HG03460 (cell line): ENCODE results near the gene TRPV3.
"Not testable (repeated sequence)": the region's sequence is repeated elsewhere in the genome, so short reads cannot be mapped to it uniquely, and the experiment has no call there.

Source experiments
- ATAC-seq: cut with Tn5 transposase; IDR thresholded peaks from one replicate; pipeline ENCODE4 v1.9.1; 2021; ENCODE audit not compliant: unreplicated experiment

The TRPV3 gene

DNA sequence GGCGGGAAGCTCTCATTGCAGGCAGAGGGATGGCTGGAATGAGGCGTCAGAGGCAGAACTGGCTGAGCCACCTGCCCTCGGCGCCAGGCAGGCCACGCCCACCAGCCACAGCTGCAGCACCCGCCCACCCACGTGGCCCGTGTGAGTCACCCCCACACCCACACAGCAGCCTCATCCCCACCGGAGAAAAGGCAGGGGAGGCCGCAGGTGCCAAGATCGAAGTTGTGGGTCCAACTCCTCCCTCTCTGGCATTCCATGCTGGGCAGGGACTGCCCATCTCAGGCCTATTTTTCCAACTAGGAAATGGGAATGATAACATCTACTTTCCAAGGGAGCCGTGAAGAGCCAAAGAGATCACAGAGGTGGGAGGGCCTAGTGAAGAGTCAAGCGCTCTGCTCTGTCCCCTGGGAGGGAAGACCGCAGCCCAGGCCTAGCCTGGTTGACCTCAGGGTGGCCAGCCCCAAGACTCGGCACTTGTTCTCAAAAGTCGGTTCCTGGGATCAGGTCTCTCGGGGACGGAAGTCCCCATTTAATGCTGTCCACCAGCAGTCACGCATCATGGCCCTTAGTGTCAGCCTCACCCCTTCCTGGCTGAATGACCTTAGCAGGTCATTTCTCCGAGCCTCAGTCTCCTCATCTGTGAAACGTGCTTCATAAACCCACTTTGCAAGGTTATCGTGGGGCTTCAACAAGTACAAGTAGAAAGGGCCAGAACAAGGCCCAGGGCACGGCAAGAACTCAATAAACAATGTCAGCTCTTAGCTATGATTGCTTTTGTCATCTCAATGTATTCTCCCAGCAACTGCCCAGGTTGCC lies at the start of gene TRPV3:
TRPV3 (minus strand) TSS at position 45 of the 816 bp plus-strand sequence. CDS start 2,962 bp downstream, outside the sequence.
- no peak for ATAC-seq

DNA sequence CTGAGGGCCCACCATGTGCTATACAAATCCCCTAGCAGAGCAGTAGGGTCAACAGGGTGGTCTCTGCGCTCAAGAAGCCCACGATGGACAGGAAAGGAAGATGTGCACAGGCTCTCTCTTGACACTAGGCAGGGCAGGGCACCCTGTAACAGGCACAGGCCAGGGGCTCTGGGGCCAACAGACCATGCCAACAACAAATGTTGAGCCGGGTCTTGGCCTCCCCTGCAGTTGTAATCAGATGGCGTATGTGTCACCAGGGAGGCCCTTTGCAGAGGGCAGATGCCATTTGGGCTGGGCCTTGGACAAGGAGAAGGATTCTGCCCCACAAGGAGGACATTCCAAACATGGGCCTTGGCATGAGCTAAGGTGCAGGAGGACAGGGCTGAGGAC lies 46.3 kb upstream of the TRPV3 start:
- ATAC-seq = no peak

DNA sequence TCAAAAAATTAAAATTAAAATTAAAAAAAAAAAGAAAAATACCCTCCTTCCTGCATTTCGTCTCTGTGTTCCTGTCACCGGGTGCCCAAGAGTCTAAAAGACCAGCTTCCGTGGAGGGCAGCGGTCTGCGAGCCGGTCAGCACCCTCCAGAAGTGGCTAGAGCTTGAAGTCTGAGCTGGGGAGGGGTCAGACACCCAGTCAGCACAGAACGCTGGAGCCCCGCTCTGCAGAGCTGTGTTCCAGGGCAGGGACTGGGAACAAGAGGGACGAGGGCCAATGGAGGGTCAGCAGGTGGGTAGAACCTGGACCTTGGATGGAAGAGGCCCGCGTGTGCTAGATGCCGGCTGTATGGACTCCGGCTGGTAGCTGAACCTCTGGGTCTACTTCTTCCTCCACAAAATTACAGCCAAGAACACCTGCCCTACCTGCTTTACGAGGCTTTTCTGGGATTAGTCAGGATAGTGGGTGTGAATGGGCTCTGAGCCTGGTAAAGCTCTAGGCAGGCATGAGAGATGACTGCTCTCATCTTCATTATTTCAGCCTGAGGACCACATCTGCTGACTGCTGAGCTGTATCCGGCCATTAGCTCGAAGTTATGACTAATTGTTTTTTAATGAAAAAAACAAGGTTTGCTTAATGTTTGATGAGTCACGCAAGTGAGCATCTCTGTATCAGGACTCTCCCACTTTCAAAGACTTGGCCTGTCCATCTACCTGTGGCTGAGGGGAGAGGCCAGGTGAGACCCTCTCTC lies 45.7 kb upstream of the TRPV3 start:
- no peak for ATAC-seq

DNA sequence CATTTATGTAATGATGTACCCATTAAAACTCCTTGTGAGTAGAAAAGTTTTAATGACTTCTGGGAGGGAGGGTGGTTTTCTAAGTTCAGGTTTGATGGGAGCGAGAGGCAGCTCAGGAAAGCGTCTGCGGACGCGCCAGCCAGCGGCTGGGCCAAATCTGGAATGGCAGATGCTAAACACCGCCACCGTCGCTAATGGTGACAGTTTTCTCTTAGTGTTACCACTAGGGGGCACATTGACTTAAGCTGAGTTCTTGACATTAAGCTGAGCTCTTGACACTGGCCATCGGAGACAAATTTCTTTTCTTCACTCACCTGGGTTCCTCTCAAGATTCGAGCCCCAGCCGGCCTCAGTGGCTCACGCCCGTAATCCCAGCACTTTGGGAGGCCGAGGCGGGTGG lies 44.9 kb upstream of the TRPV3 start:
- ATAC-seq = no peak

DNA sequence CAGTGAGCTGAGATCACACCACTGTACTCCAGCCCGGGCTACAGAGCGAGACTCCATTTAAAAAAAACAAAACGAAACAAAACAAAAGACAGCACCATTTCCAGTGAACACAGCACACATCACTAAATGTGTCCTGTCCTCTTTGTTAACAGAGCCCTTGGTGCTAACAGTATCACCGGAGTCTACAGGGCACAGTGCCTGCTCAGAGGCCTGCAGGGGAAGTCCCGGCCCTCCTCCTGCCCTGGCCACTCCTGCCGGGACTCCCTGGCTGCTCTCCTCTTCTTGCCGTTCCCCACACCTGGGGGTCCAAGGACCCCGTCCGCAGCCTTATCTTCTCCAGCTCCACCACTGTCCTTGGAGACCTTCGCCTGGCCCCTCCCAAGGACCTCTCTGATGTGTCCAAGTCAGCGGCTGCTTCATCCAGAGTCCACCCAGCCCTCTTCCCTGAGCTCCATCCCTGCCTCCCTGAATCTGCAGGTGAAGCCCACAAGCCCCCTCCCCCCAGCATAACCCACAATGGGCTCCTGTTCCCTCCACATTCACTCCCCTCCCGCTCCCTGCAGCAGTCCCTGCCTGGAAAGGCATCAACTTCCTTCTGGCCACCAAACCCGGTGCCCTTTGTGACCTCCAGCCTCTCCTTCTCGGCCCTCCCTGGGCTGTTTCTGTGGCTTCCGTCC lies 43.1 kb upstream of the TRPV3 start:
- ATAC-seq = no peak

DNA sequence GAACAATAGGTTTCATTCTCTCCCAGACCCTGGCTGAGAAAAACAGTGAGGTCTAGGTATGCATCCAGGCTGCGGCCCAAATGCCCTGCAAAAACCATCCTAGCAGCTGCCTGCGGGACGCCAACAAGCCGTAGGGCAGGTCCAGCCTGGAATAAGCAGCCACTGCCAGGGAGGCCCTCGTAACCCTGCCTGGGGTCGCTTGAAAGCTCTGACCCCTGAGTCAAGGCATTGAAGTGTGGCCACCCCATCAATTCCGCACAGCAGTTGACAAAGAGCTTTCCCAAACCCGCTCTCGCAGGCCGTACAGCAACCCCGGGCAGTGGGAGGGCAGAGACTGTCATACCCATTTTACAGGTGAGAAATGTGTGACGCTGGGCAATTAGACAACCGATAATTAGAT lies 40.5 kb upstream of the TRPV3 start:
- no peak for ATAC-seq

DNA sequence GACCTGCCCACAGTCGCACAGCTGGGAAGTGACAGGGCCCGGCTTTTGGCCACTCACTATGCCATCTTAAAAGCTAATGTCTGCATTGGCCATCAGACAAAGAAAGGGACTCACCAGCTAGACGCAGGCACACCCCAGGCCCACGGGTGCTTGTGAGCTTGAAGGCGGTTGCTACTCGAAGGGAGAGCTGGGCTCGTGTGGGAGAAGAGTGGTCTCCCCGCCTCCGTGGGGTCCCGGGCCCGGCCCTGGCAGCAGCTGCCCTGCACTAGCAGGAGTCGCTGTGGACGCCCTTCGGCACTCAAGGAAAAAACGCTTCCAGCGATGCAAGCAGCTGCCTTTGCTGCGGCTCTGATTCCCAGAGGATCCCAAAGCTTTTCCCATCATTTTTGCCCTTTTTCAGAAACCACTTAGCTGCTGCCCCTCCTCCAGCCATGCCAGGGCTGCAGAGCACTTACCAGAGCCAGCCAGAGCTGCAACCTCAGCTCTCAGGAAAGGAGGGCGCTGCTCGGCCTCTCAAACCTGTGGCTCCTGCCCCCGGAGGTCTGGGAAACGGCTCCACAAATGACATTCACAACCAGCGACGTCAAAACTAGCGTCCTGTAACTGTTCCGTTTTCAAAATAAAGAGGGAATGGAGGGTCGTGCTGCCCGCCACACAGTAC lies 39.3 kb upstream of the TRPV3 start:
- ATAC-seq = no peak

DNA sequence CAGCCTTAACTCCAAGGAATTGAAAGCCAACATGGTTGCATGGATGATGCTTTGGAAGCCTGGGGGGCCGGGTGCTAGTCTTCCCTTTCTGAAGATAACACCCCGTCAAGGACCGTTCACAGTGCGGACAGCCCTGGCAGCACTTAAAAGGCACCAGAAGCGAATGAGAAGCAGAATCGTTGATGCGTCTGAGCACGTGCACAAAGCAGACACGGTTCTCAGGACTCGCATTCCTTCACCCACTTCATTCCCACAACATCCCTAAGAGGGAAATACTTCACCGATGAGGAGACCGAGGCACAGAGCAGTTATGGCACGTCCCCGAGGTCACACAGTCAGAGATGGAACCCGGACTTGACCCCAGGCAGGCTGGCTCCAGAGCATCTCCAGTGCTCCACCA lies 37.4 kb upstream of the TRPV3 start:
- ATAC-seq = no peak

DNA sequence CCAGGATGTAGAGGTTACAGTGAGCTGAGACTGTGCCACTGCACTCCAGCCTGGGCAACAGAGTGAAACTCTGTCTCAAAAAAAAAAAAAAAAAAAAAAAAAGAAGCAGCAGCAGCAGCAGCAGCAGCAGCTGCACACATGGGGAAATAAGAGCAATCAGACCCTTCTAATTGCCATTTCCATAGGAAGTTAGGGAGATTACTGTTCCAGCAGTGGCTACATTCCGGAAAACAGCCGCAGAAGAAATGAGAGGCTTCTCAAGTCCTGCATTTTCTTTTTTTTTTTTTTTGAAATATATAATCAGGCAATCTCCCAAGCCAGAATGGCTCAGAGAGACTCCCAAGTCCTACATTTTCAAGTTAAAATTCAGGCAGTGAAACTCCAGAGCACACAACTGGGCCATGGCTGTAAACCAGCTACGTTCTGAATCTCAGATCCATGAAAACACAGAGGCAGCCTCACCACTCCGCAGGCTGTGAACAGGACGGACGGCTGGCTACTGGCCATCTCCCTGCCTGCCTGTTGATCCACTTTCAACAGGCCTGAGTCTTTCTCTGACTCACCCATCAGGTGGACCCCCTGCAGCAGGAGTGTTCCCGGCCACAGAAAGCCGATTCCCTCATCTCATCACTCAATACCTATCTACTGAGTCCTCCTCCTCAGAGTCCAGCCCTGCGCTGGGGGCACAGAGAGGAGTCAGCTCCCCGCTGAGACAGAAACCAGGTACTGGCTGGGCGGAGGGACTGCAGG lies 36.6 kb upstream of the TRPV3 start:
- ATAC-seq = no peak

DNA sequence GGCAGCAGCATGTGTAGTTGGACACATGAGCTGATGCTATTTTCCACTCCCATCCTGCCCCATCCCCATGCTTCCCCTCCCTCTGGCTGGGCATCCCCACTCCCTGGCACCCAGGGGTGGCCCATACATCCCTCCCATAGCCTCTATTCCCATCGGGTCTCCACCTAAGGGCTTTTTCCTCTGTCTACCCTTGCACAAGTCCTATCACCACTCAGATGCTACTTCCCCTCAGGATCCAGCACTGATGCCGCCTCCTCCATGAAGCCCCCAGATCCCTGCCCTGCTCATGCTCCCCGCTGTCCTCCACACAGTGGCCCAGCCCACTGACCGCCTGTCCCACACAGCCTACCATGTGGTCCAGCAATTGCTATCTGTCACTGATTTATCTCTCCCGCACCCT lies 35.8 kb upstream of the TRPV3 start:
- no peak for ATAC-seq

DNA sequence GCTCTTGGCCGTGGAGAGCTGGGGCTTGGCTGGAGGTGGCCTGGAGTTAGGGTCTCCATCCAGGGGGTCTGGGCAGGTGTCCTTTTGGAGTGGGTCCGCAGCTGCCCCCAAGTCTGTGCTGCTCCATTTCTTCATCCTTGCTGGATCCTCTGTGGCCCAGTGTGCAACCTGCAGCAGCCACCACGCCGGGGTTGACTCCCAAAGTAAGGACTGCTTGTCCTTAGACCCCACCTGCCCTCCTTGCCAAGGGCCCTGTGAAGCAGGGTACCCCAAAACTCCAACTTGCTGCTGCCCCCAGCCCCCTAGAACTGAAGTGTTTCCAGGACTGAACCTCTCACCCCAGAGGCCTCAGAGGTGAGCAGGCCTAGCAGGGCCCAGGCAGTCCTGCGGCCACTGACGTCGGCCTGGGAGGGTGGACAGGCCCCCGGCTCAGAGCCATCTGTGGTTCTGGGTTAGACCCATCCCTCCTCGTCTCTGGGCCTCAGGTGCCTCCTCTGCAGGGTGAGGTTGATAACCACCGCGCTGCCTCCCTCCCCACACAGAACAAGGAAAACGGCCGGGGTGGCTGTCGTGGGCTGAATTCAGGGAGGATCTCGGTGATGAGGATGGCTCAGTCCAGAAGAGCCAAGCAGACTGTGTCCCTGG lies 34.7 kb upstream of the TRPV3 start:
- ATAC-seq = no peak

DNA sequence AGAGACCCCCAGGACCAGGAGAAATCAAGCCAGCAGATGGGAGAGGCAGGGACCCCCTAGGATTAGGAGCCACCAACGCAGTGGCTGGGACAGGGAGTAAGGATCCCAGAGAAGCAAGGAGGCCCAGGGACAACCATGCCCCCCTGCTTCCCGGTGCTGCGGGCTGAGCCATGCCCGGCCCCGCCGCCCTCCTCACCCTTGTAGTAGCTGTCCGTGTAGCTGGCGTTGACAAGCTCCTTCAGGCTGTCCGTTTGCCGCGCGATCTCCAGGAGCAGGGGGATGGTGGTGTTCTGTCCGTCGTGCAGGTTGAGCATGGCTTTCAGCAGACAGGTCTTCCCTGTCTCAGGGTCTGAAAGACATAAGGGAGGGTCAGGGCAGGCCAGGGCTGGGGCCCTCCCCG lies 33.2 kb upstream of the TRPV3 start:
- ATAC-seq = no peak

DNA sequence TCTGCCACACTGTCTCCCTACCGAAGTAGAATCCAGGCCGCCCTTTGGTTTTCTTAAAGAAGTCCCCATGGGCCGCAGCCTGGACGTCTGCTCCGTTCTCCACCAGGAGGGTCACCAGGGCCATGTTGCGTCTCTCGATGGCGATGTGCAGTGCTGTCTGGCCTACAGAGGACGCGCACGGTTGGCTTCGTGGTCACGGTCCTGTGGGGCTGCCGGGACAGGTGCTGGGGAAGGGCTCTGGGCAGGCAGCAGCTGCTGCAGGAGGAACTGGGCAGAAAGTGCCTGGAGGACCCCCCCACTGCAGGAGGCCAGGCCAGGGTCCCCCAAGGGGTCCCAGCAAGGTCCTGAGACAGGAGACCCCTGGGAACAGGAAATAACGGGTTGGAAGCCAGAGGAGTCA lies 32.6 kb upstream of the TRPV3 start:
- no peak for ATAC-seq

DNA sequence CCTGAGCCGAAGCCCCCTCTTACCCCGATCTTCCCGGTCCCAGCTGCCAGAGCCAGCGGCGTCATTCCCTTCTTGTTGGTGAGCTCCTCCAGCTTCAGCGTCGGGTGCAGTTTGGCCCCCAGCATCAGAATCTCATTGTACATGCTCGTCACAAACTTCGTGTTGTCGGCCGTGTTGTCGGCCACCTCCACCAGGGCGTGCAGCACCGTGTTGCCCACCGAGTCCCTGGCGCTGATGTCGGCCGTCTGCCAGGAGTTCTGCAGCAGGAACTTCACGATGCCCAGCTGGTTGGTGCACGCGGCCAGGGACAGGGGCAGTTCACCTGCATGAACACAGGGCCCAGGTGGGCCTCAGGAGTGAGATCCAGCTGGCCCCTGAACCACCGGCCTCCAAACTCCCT lies 32.2 kb upstream of the TRPV3 start:
- ATAC-seq = no peak

DNA sequence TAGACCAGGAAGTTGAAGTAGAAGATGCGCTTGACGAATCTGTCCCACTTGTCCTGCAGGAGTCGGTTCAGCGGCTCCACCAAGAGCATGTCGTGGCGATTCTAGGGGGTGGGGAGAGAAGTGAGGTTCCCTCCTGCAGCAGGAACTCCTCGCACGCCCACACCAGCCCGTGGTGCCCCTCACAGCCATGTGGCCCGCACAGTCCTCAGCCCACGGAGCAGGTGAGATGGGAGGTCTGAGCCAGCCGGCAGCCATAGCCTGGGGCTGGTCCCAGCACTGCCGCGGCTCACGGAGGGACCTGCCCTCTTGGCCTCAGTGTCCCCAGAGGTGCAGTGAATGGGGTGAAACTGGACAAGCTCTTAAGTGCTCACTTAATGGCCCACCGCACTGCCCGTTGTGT lies 28.2 kb upstream of the TRPV3 start:
- ATAC-seq = no peak

DNA sequence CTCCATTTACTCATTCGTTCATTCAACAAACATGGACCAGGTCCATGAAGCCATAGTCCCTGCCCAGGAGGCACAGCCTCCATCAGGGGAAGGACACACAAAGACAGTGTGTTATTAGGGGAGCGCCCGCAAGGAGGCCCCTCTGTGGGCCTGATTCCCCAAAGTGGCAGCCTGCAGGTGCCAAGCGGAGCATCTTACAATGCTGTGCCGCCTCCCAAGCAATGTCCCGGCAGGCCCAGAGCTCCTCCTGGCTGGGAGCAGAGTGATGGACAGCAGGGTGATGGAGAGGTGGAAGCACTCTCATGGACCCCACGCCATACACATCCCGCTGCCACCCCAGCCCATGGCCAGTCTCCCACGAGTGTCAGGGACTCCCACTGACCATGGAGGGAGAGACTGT lies 25.8 kb upstream of the TRPV3 start:
- ATAC-seq = no peak

DNA sequence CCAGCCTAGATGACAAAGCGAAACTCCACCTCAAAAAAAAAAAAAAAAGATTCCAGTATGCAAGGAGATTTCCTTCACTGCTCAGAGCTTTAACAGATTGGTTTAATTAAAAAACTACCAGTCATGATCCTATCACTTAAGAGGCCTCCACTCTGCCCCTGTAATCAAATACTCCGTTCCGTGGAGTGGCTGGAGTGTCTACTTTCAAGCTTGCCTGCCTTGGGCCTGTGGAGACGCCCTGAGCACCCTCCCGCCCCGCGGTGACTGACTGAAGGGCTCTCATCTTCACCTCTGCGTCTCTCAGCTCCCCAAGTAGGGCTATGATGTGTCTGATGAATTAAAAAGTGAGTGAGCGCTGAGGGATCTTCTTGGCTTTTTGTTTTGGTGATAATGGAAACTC lies 25.3 kb upstream of the TRPV3 start:
- no peak for ATAC-seq

DNA sequence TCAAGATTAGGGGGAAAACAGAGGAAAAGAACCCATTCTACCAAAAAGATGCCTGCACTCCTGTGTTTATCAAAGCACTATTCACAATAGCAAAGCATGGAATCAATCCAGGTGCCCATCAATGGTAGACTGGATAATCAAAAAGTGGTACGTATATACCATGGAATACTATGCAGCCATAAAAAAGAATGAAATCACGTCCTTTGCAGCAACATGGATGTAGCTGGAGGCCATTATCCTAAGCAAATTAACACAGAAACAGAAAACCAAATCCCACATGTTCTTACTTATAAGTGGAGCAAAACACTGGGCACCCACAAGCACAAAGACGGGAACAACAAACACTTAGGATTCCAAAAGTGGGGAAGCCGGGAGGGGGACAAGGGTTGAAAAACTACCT lies 21.1 kb upstream of the TRPV3 start:
- not testable (repeated sequence) for ATAC-seq

DNA sequence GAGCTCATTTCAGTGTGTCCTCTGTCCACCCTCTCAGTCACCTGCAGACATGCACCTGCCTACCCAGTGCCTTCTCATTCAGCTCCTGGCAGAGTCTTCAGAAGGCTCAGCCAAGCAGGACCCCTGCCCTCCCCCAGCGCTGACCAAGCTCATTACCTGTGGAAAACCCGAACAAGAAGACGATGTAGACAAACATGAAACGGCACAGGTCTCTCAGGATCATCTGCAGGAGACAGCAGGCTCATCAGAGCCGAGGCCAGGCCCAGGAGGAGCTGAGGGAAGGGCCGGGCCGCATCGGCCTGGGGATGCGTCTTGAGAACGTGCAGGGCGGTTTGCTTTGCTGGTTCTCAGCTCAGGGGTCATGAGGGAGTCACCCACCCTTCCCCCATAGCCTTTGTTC lies 19.4 kb upstream of the TRPV3 start:
- ATAC-seq = no peak

DNA sequence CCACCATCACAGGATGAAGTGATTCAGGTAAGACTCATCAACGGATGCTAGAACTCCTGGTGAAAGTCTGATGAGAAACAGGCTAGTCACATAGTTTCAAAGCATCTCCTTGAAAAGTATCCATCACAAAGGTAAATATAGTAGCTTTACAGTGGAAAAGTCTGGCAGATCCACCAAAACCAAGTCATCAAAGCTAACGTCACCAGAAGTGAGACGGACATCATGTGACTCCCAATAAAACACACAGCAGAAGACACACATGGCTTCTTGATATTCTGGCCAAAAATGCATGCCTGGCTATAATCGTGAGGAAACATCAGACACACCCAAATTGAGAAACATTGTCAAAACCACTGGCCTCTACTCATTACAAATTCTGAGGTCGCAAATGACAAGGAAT lies 17.9 kb upstream of the TRPV3 start:
- ATAC-seq = no peak
